ENCODE data around the gene CDKL4.
"Not testable (repeated sequence)": the region's sequence is repeated elsewhere in the genome, so short reads cannot be mapped to it uniquely, and the experiment has no call there.

Gene CDKL4

DNA sequence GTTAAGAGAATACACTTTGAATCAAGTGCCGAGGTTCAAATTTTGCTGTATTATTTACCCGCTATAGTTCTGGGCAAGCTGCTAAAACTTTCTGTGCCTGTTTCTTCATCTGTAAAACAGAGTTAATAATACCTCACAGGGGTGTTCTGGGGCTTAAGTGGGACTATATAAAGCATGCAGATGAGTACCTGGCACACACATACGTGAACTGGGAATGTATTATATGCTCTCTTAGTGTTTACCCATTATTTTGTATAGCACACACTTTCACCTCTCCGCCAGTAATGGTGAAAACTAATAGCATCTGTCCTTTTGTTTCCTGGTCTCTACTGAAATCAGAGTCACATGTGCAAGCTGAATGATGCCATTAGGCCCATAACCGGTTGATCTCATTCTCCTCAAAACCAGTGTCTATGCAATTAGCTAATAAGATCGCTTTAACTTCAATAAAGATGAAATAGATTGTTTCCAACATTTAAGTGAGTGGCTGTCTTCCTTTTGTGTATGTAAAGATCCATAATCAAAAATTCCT lies 3.8 kb upstream of the CDKL4 start:
- H3K36me3 ChIP-seq (ENCODE audit: insufficient read depth, low read length) = peaks cover 5% of the 10 kb centered on the region
- H3K4me1 ChIP-seq (ENCODE audit: insufficient read depth, low read length) = no peaks in the 10 kb centered on the region
- H3K9me3 ChIP-seq (ENCODE audit: control insufficient read depth, insufficient read depth, low read length) = no peaks in the 10 kb centered on the region
- H3K9ac ChIP-seq (ENCODE audit: low read depth, low read length) = no peak overlapping the region

DNA sequence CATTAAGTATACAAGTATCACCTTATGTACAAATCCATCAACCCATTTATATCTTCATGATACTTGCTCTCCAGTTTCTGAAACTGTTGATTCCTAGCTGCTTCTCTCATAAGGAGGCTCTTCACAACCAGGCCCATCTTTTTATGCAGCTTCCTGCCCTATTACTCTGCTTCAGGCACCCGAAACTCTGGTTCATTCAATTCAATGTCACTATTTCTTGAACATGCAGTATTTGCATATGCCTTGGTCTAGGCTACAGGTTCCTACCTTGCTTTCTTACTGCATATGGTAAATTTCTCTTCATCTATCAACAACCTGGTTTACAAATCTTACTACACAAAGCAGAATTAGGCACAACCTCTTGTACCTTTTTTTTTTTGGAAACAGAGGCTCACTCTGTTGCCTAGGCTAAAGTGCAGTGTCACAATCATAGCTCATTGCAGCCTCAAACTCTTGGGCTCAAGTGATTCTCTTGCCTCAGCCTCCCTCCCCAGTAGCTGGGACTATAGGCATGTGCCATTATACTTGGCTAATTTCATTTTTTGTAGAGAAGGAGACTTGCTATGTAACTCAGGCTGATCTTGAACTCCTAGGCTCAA lies 2.7 kb upstream of the CDKL4 start:
- peaks cover 5% of the 10 kb centered on the region for H3K36me3 ChIP-seq (ENCODE audit: insufficient read depth, low read length)
- peaks cover 6% of the 10 kb centered on the region; the same call in 1 of the 2 replicates for H3K4me1 ChIP-seq (ENCODE audit: insufficient read depth, low read length)
- H3K9ac ChIP-seq (ENCODE audit: low read depth, low read length) = no peak overlapping the region
- H3K9me3 ChIP-seq (ENCODE audit: control insufficient read depth, insufficient read depth, low read length) = no peaks in the 10 kb centered on the region

DNA sequence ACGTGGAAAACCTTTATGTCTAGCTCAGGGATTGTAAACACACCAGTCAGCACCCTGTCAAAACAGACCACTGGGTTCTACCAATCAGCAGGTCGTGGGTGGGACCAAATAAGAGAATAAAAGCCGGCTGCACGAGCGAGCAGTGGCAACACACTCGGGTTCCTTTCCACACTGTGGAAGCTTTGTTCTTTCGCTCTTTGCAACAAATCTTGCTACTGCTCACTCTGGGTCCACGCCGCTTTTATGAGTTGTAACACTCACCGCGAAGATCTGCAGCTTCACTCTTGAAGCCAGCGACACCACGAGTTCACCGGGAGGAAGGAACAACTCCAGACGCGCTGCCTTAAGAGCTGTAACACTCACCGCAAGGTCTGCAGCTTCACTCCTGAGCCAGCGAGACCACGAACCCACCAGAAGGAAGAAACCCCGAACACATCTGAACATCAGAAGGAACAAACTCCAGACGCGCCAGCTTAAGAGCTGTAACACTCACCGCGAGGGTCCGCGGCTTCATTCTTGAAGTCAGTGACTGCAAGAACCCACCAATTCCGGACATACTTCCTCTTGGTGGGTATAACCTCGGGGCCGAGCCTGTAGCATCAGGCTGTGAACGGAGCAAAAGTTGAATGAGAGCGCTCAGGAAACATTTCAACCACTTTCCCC lies 1.3 kb upstream of the CDKL4 start:
- H3K9me3 ChIP-seq (ENCODE audit: control insufficient read depth, insufficient read depth, low read length); H3K9ac ChIP-seq (ENCODE audit: low read depth, low read length); H3K36me3 ChIP-seq (ENCODE audit: insufficient read depth, low read length); H3K4me1 ChIP-seq (ENCODE audit: insufficient read depth, low read length): not testable (repeated sequence)

DNA sequence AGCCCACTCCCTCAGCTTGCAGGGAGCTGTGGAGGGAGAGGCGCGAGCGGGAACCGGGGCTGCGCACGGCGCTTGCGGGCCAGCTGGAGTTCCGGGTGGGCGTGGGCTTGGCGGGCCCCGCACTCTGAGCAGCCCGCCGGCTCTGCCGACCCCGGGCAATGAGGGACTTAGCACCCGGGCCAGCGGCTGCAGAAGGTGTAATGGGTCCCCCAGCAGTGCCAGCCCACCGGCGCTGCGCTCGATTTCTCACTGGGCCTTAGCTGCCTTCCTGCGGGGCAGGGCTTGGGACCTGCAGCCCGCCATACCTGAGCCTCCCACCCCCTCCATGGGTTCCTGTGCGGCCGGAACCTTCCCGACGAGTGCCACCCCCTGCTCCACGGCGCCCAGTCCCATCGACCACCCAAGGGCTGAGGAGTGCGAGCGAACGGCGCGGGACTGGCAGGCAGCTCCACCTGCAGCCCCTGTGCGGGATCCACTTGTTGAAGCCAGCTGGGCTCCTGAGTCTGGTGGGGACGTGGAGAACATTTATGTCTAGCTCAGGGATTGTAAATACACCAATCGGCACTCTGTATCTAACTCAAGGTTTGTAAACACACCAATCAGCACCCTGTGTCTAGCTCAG lies 582 bp upstream of the CDKL4 start:
- not testable (repeated sequence) for H3K36me3 ChIP-seq (ENCODE audit: insufficient read depth, low read length); H3K4me1 ChIP-seq (ENCODE audit: insufficient read depth, low read length); H3K9ac ChIP-seq (ENCODE audit: low read depth, low read length); H3K9me3 ChIP-seq (ENCODE audit: control insufficient read depth, insufficient read depth, low read length)

DNA sequence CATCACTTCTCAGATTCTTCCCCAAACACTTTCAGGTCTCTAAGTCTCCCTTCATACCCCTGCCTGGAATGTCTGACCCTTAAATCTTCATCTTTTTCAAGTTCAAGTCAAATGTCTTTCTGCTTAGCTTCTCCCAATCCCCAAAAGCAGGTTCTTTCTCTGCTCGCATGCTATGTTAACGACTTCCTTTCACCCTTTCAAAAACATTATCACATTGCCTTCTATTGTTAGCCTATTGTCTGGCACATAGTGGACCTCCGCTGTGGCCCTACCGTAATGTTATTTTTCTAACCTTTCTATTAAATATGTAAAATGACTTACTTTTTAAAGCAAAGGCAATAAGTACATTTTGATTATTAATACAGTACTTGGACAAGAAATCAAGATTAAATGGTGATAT lies 2.2 kb downstream of the CDKL4 start:
- H3K4me1 ChIP-seq (ENCODE audit: insufficient read depth, low read length) = peaks cover 9% of the 10 kb centered on the region; the same call in 1 of the 2 replicates
- H3K9me3 ChIP-seq (ENCODE audit: control insufficient read depth, insufficient read depth, low read length) = 0 out of 2 replicates have a peak, but pooled peaks cover 3% of the 10 kb centered on the region
- no peaks in the 10 kb centered on the region; the same call in 1 of the 2 replicates for H3K36me3 ChIP-seq (ENCODE audit: insufficient read depth, low read length)
- no peak overlapping the region for H3K9ac ChIP-seq (ENCODE audit: low read depth, low read length)

DNA sequence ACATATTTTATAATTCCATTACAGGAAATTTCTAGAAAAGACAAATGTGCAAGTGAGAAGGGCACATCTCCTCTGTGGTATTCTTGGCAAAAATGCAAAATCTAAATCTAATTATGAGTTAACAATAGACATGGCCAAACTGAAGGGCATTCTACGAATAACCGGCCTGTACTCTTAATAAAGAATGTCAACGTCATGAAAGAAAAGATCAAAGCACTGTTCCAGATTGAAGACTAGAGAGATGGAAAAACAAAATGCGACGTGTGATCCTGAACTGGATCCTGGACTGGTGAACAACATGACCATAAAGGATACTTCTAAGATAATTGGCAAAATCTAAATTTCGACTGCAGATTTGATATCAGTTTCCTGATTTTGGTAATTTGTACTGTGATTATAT lies 3.0 kb downstream of the CDKL4 start:
- Histone ChIP-seq H3K9ac (ENCODE audit: low read depth, low read length) (no peak overlapping the region), H3K4me1 (ENCODE audit: insufficient read depth, low read length) (peaks cover 9% of the 10 kb centered on the region; the same call in 1 of the 2 replicates), H3K9me3 (ENCODE audit: control insufficient read depth, insufficient read depth, low read length) (0 out of 2 replicates have a peak, but pooled peaks cover 3% of the 10 kb centered on the region), H3K36me3 (ENCODE audit: insufficient read depth, low read length) (no peaks in the 10 kb centered on the region; the same call in 1 of the 2 replicates)

DNA sequence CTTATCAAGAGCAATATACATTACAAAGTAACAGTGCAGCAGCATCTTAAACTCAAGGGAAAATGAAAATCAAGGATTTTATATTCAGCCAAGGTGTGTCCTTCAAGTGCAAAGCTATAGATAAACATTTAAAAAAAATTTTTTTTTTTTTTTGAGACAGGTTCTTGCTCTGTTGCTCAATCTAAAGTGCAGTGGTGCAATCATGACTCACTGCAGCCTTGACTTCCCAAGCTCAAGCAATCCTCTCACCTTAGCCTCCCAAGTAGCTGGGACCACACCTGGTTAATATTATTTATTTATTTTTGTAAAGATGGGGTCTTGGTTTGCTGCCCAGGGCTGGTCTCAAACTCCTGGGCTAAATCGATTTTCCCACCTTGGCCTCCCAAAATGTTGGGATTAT lies 9.0 kb downstream of the CDKL4 start:
- H3K9ac ChIP-seq (ENCODE audit: low read depth, low read length) = no peak overlapping the region
- H3K36me3 ChIP-seq (ENCODE audit: insufficient read depth, low read length) = no peaks in the 10 kb centered on the region
- no peaks in the 10 kb centered on the region; the same call in 1 of the 2 replicates for H3K4me1 ChIP-seq (ENCODE audit: insufficient read depth, low read length)
- 0 out of 2 replicates have a peak, but pooled peaks cover 3% of the 10 kb centered on the region for H3K9me3 ChIP-seq (ENCODE audit: control insufficient read depth, insufficient read depth, low read length)

DNA sequence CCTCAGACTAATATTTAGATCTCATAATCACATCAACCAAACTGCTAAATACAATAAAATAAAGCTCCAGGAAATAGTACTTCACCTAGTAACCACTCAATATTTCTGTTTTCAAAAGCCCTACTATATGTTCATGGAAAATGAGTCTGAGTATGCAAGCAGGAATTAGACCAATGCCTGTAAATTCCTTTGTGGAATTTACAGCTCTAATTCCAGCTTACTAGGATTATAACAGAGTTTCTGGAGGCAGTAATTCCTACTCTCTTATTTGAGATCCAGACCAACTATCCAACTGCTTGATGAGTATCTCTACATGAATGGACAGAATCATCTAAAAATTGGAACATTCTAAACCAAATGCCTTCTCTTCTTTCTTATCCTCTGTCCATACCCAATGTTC lies 11.6 kb downstream of the CDKL4 start:
- no peak overlapping the region for H3K9ac ChIP-seq (ENCODE audit: low read depth, low read length)
- H3K36me3 ChIP-seq (ENCODE audit: insufficient read depth, low read length) = peaks cover 1% of the 10 kb centered on the region; the same call in 1 of the 2 replicates
- peaks cover 18% of the 10 kb centered on the region for H3K4me1 ChIP-seq (ENCODE audit: insufficient read depth, low read length)
- no peaks in the 10 kb centered on the region for H3K9me3 ChIP-seq (ENCODE audit: control insufficient read depth, insufficient read depth, low read length)

DNA sequence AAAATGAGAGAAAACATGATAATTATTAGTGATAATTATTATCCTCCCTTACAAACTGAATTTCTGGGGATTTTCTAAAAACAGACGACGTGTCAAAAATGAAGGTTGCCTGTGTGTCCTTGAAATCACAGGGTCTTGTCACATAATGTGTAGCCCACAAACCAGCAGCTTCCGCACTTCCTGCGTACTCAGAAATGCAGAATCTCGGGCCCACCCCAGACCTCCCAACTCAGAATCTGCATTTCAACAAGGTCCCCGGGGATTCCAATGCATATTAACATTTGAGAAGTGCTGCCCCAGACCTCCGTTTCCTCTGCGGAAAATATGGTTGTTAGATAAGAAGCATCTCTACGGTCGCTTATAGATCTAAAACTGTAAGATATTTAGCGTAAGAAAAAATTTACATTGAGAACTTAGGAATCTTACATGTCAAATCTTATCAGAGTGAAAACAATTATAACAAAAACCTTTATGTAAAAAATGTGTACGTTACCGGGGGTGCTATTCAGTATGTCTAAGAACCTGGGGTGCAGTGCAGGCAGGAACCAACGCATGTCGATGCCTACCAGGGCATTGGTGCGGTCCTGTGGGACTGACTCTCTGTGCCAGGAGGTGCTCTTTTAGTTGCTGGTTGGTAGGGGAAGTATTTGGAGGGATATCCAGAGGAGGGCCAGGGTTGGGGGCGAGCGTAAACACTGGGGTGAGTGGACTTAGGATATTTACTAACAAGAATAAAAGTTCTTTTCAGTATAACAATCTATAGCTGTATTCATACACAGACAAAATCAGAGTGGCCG lies 15.2 kb downstream of the CDKL4 start:
- Histone ChIP-seq H3K4me1 (ENCODE audit: insufficient read depth, low read length) (peaks cover 20% of the 10 kb centered on the region), H3K9ac (ENCODE audit: low read depth, low read length) (peak overlapping the region; percentile 49), H3K36me3 (ENCODE audit: insufficient read depth, low read length) (peaks cover 2% of the 10 kb centered on the region; the same call in 1 of the 2 replicates), H3K9me3 (ENCODE audit: control insufficient read depth, insufficient read depth, low read length) (no peaks in the 10 kb centered on the region)

DNA sequence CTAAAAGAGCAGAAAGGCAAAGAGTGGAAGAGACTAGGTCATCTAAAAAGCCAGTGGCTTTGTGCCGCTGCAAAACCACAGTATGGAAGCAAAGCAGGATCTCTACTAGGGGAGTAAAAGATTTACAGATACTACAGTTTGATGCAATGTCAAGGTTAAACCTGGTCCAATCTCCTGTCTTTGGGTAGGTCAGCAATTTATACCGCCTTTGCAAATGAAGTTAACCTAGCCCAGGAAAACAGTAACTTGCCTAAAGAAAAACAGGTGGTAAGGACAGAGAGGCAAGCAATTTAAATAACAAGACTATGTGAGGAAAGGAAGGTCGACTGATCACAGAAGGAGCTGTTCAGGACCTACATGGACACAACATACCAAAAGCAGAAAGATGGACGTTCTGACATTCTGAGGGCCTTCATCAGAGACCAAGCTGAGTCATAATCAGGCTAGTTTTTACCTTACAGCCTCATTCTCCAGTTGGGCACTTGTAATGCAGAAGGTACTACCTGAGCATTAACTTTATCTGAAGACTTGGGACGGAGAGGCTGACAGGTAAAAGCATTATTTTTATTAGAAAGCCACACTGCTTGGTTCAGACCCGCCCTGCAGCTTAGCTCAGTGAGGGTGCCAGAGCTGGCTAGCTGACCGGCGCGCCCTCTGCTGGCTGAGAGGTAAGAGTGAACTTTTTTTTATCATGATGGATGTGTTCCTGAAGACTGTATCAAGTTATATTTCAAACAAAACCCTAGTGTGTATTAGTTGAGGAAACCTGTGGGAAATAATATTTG lies 15.9 kb downstream of the CDKL4 start:
- Histone ChIP-seq H3K9ac (ENCODE audit: low read depth, low read length) (peak overlapping the region; percentile 49), H3K4me1 (ENCODE audit: insufficient read depth, low read length) (peaks cover 20% of the 10 kb centered on the region), H3K9me3 (ENCODE audit: control insufficient read depth, insufficient read depth, low read length) (no peaks in the 10 kb centered on the region), H3K36me3 (ENCODE audit: insufficient read depth, low read length) (peaks cover 2% of the 10 kb centered on the region; the same call in 1 of the 2 replicates)

DNA sequence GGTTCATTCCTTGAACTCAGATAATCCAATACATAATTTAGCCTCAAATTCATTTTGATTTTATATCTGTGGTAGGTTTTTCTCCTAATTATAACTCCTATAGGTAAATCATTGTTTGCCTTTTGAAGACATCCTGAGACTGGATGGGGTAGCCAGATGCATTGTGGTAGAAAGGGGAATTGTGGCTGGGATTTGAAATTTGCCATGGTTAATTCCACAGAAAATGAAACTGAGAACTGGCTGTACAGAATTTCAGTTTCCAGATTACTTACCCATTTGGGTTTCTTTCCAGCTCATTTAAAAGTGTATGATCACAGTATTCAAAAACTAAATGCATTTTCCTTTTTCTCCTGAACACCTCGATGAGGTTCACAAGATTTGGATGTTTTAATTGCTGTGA lies 18.2 kb downstream of the CDKL4 start:
- no peak overlapping the region for H3K9ac ChIP-seq (ENCODE audit: low read depth, low read length)
- H3K36me3 ChIP-seq (ENCODE audit: insufficient read depth, low read length) = peaks cover 2% of the 10 kb centered on the region; the same call in 1 of the 2 replicates
- peaks cover 20% of the 10 kb centered on the region for H3K4me1 ChIP-seq (ENCODE audit: insufficient read depth, low read length)
- H3K9me3 ChIP-seq (ENCODE audit: control insufficient read depth, insufficient read depth, low read length) = no peaks in the 10 kb centered on the region

DNA sequence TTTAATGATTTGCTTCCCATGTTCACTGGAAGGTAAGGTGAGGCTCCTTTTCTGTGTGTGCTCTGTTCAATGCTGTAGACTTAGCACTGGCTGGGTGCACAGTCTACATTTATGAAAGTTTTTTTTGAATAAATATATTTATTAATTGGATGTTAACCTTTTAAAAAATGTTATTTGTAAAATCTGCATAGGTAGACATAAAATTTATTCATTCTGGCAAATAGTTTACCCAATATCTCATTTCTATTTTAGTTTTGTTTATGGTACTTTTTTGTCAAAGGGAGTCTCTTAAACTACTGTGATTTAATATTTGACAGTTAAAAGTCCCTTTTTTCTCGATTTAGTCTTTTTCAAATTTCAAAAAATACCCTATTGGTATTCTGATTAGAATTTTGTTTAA lies 19.9 kb downstream of the CDKL4 start:
- peaks cover 19% of the 10 kb centered on the region for H3K4me1 ChIP-seq (ENCODE audit: insufficient read depth, low read length)
- H3K9me3 ChIP-seq (ENCODE audit: control insufficient read depth, insufficient read depth, low read length) = no peaks in the 10 kb centered on the region
- H3K36me3 ChIP-seq (ENCODE audit: insufficient read depth, low read length) = peaks cover 2% of the 10 kb centered on the region; the same call in 1 of the 2 replicates
- H3K9ac ChIP-seq (ENCODE audit: low read depth, low read length) = no peak overlapping the region

DNA sequence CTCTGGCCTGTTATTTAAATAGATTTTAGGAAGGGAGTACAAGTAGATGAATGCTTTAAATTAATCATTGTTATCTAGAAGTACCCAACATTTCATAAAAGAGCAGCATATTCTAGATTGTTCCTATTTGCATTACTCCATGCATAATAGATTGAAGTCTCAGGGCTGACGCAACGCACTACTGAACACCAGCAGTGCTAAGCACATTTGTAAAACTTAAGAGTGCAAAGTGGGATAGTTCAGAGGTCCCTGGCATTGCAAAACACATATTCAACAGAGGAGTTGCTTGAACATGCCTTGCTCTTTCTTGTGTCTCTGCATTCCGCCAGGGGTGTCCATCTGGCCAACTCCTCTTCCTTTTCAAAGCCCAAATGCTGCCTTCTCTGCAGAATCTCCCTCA lies 22.3 kb downstream of the CDKL4 start:
- H3K9me3 ChIP-seq (ENCODE audit: control insufficient read depth, insufficient read depth, low read length) = no peaks in the 10 kb centered on the region
- H3K9ac ChIP-seq (ENCODE audit: low read depth, low read length) = no peak overlapping the region
- H3K4me1 ChIP-seq (ENCODE audit: insufficient read depth, low read length) = peaks cover 6% of the 10 kb centered on the region
- no peaks in the 10 kb centered on the region for H3K36me3 ChIP-seq (ENCODE audit: insufficient read depth, low read length)

Data from ES-I3 (cell line).